HG03342 (cell line): Measurements from ENCODE around the gene SMIM22.
"Not testable (repeated sequence)": the region's sequence is repeated elsewhere in the genome, so short reads cannot be mapped to it uniquely, and the experiment has no call there.

Experiments
- ATAC-seq: cut with Tn5 transposase; IDR thresholded peaks from one replicate; pipeline ENCODE4 v1.9.1; 2021; ENCODE audit warnings: mild to moderate bottlenecking, moderate library complexity; ENCODE audit not compliant: unreplicated experiment

The SMIM22 gene

DNA sequence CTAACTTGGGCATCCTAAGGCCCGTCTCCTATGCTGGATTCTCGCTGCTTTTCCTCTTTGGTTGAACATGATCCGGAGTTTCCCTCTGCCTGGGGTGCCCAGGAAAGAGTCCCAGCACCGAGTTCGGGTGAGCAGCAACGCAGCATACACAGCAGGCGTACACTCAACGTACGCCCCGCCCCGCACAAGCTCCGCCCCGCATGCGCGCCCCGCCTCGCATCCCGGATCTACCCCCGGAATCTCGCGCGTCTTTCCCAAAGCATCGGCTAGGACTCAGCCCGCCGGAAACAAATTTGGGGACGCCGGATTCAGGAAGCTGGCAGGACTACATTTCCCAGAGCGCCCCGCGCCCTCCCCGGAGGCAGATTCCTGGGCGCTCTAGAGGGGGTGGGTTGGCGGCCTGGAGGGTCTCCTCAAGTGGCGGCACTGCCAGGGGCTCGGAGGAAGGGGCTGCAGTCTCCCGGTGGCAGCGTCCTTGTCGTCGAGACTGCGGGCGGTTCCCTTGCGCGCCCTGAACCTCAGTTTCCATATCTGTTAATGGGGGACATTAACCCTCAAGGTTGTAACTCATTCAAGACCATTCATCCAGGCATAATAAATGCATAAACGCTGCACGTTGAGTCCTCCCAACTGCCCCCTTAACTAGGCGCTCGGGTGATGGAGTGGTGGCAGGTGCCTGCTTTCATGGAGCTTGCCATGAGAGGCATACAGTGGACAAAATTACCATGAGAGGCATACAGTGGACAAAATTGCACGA, 26.4 kb upstream of the SMIM22 start:
- peak; percentile 69 for ATAC-seq

DNA sequence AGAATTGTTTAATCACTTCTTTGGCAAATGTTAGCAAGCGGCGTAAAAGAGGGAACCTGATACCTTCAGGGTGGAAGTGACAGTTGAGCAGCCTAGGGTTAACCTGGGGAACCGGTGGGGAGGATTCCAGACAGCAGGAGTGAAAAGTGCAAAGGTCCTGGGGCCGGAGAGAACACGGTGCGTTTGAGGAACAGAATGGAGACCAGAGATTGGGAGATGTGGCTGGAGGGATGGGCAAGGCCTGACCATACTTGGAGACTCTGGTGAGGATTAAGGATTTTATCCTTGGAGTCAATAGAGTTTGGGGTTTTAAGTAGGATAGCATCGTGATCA, 25.9 kb upstream of the SMIM22 start:
- ATAC-seq: no peak

DNA sequence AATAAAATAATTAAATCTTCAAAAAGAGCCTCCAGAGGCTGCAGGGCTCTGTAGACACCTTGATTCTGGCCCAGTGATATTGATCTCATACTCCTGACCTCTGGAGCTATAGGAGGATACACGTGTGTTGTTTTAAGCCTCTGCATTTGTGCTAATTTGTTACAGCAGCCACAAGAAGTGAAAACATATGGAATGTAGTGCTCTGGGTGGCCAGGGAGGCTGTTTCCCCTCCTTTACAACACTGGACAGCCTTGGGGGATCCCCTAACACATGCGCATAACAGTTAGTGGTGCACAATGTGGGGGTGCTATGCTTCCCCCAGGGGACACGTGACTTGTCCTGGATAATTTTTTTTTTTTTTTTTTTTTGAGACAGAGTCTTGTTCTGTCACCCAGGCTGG, 23.5 kb upstream of the SMIM22 start:
- no peak for ATAC-seq

DNA sequence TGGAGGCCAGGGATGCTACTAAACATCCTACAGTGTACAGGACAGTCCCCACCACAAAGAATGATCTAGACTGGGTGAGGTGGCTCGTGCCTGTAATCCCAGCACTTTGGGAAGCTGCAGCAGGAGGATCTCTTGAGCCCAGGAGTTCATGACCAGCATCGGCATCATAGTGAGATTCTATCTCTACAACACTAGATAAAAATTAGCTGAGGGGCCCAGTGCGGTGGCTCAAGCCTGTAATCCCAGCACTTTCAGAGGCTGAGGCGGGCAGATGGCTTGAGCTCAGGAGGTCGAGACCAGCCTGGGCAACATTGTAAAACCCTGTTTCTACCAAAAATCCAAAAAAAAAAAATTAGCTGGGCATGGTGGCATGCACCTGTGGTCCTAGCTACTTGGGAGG, 22.8 kb upstream of the SMIM22 start:
- no peak for ATAC-seq

DNA sequence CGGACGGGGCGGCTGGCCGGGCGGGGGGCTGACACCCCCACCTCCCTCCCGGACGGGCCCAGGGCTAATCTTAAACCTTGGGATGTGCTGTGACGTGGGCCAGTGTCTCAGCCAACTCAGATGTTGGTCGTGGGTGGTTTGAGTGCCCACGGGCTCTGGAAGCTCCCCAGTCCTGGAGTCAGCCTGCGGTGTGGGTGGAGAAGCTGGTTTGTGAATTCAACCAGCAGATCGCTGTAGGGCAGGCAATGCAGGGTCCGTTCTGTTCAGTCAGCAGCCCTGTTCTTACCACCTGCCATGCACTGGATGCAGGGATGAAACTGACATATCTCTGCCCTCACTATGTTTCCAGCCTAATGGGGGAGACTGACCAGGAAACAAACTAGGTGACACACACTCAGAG, 20.2 kb upstream of the SMIM22 start:
- ATAC-seq: no peak

DNA sequence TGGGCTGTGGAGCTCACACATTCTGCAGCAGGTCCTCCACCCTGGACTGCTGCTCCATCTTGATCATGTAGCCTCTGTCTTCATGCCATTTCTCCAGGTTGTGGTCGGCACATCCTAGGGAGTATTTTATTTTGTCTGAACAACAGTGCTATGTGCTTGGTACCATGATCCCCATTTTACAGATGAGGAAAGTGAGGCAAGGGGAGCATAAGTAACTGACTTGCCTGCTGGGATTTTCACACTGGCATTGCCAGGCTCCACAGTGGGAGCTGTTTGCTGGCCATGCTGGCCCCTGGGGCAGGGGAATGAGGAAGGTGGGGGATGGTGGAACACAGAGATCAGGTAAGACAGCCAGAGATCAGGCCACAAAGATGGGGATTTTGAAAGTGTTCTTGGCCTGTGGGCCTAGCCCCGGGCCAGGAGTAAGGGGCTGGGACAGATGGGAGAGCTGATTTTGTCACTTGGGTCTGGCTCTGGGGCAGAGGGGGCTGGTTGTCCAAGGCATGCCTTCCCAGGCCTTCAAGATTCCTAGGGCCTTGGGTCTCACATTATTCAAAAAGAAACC, 18.9 kb upstream of the SMIM22 start:
- no peak for ATAC-seq

DNA sequence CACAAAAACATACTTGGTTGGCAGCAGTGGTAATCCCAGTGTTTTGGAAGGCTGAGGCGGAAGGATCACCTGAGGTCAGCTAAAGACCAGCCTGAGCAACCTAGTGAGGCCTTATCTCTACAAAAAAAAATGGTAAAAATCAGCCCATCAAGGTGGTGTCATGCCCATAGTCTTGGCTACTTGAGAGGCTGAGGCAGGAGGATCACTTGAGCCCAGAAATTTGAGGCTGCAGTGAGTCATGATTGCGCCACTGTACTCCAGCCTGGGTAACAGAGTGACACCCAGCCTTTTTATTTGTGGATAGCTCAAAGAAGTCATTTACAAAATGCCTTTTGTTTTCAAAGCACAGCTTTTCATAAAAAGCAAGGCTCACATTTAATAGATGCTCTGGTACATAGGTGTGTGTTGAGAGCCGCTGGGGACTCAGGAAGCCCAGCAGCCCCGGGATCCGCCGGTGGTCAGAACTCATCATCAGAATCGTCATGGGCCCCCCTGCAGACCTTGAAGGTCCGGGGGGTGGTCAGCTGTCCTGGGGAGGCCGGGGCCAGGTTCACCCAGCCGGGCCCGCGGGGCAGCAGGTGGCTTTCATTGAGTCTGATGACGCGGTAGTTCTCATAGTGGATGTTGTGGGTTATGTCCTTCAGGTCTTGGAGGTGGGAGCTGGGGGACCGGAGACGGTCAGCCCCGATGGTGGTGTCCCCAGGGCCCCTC, 17.7 kb upstream of the SMIM22 start:
- ATAC-seq: no peak

DNA sequence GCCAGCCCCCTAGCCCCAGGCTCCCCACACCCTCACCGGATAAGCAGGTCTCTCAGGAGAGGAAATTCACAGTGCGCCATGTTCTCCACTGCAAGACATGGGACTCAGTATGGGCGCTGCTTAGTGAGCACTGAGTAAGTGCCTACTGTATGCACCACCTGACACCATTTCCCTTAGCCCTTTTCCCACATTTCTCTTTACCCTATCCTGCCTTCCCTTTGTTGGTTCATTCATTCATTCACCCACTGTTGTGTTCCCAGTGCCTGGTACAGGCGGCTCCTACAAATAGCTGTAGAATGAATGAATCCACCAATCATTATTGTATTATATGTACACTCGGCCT, 17.1 kb upstream of the SMIM22 start:
- no peak for ATAC-seq

DNA sequence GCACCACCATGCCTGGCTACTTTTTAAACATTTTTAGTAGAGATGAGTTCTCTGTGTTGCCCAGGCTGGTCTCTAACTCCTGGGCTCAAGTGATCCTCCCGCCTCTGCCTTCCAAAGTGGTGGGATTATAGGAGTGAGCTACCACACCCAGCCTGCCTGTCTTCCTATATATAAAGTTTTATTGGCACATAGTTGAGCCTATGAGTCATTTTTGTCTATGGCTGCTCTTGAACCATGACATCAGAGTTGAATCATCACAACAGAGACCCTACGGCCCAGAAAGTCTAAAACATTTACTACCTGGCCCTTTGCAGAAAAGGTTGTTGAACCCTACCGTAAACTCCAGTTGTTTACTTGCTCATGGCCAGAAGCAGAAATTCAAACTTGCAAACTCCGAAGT, 14.9 kb upstream of the SMIM22 start:
- no peak for ATAC-seq

DNA sequence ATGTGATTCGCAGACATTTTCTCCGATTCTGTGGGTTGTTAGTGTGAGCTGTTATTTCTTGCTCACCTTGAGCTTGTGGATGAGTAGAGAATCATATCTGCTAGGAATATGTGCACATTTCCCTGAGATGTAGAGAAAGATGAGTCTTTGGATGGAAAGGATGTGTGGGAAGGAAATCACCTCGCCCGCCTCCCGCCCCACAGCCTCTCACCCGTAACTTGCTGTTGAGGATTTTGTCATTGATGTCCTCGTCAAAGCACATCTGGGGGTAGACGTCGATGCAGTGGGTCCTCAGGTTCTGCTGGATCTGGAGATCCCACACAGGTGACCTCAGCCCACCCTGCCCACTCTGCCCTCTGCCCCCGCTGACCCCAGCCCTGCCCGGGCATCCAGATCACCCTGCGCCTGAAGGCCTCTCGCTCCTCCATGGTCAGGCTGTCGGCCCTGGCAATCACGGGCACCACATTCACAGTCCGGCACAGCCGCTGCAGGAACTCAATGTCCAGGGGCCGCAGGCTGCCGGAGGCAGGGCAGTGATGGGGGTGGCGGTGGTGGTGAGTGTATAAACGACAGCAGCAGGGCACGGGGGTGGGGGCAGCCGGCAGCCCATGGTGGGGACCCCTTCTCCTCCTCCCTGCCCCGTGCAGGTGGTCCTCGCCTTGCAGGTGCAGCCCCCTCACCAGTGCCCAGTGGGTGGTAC, 11.8 kb upstream of the SMIM22 start:
- no peak for ATAC-seq

DNA sequence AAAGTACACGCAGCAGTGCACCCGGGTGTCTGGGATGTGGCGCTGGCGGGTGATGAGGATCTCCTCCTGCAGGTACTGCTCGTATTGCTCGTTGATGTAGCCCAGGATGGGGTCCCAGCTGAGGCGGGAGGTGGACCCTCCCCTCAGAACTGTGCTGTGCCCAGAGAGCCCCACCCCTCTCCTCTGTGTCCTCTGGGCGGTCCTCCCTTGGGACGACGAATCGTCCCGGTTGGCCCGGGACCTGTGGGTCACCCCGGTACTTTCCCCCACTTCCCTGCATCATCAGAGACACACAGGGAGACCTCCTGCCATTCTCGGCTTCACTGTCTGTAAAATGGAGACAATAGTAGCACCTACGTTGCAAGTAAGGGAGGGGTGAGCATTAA, 11.2 kb upstream of the SMIM22 start:
- ATAC-seq: no peak

DNA sequence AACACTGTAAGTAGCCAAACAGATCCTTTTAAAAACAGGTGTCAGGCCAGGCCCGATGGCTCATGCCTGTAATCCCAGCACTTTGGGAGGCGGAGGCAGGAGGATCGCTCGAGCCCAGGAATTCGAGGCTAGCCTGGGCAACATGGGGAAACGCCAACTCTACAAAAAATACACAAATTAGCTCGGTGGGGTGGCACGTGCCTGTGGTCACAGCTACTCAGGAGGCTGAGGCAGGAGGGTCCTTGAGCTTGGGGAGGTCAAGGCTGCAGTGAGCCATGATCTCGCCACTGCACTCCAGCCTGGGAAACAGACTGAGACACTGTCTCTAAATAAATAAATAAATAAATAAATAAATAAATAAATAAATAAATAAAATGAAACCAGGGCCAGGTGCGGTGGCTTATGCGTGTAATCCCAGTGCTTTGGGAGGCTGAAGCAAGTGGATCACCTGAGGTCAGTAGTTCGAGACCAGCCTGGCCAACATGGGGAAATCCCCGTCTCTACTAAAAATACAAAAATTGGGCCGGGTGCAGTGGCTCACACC, 10.7 kb upstream of the SMIM22 start:
- not testable (repeated sequence) for ATAC-seq

DNA sequence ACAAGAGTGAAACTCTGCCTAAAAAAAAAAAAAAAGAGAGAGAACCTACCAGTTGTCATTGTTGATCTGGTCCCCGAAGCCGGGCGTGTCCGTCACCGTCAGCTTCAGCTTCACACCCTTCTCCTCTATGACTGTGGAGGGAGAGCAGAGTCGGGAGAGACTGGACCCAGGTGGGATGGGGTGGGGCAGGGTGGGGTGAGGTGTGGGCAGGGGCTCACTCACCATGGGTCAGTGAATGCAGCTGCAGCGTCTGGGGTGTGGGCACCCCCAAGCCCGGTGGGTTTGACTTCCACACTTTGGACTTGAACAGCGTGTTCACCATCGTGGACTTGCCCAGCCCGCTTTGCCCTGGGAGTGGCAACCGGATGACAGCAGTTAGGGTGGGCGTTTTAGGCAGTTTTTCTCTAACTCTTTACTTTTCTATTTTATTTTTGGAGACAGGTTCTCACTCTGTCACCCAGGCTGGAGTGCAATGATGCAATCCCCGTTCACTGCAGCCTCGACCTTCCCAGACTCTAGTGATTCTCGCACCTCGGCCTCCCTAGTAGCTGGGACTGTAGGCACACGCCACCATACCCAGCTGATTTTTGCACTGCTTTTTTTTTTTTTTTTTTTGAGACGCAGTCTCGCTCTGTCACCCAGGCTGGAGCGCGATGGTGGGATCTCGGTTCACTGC, 9.3 kb upstream of the SMIM22 start:
- no peak for ATAC-seq

DNA sequence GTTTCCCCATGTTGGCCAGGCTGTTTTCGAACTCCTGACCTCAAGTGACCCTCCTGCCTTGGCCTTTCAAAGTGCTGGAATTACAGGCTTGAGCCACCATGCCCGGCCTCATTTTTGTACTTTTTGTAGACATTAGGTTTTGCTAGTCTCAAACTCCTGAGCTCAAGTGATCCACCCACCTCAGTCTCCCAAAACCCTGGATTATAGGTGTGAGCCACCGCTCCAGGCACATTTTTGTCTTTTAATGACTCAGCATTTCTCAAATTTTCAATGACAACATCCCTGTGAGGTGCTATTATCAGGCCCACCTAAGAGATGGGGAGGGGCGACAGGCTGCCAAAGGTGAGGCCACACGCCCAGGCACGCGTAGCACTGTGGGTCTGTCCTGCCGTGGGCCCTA, 8.1 kb upstream of the SMIM22 start:
- no peak for ATAC-seq

DNA sequence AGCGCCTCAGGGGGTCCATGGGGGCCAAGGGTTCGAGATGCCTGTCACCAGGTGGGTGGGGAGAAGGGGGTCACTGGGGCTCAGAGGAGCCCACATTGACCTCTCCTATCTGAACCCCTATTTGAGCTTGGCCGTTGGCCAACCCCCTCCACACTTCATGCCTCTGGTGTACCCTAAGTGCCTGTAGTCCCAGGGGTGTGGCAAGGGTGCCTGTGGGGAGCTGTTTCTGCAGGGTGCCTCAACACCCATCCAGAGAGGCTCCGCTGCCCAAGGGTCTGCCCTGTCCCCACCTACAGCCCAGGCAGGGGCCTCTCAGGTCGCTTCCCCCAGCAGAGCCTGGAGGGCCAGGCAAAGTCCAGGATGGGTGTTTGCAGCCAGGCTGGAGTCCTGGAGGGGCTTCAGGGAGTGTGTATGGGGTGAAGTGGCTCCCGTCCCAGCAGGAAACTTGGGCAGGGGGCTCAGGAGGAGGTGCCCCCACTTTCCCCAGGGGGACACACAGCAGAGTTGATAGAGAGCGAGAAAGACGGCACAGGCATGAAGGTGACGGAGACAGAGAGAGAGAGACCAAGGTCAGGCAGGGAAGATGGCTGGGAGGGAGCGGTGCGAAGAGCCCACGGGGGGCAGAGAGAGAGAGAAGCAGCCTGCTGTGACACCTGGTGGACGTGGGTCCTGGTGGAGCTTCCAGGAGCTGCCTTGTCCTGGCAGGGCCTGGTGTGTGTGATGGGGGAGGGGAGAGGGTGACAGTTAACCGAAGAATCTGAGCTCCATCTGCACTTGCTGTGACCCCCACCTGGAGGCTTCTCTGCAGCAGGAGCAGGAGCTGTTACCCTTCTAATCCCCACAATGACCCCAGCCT, 7.3 kb upstream of the SMIM22 start, which contains the start of gene SEPTIN12:
TSS of gene SEPTIN12 (minus strand) at position 719 of the 856 bp plus-strand sequence. CDS start at position 19, 700 bp downstream.
- ATAC-seq: no peak

DNA sequence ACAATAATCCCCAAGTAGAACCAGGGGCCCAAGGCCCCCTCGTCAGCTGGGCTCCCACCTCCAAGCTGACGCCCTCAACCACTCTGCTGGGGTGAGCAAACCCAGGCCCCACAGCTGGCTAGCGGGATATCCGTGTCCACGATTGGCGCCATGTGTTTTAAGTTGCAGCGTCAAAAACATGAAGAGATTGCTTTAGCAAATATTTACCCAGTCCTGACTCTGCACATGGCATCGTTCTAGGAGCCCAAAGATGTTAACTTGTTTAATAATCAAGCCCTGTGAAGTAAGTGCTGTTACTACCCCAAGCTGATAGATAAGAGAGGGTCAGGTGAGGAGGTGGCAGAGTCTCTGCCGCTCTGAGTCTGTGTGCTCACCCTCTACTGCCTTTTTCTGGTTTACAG, 6.7 kb upstream of the SMIM22 start:
- no peak for ATAC-seq

DNA sequence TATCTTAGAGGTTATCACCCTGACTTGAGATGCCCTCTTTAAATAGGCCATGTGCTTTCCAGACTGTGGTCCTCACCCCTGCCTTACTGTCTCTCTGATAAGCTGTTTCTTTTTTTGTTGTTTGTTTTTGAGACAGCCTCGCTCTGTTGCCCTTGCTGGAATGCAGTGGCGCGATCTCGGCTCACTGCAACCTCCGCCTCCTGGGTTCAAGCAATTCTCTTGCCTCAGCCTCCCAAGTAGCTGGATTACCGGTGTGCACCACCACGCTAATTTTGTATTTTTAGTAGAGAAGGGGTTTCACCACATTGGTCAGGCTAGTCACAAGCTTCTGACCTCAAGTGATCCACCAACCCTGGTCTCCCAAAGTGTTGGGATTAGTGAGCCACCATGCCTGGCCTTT, 6.3 kb upstream of the SMIM22 start:
- no peak for ATAC-seq

DNA sequence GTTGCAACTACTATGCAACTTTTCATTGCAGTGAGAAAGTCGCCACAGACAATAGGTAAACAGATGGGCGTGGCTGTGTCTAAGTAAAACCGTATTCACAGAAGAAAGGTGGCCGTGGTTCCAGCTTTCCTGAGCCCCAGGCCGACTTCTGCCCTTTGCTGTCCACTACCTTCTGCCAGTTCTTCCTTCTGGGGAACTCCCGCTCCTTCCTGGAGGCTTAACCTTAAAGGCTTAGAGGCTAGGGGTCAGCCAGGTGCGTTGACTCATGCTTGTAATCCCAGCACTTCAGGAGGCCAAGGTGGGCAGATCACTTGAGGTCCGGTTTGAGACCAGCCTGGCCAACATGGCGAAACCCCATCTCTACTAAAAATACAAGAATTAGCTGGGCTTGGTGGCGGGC, 4.9 kb upstream of the SMIM22 start:
- ATAC-seq: no peak

DNA sequence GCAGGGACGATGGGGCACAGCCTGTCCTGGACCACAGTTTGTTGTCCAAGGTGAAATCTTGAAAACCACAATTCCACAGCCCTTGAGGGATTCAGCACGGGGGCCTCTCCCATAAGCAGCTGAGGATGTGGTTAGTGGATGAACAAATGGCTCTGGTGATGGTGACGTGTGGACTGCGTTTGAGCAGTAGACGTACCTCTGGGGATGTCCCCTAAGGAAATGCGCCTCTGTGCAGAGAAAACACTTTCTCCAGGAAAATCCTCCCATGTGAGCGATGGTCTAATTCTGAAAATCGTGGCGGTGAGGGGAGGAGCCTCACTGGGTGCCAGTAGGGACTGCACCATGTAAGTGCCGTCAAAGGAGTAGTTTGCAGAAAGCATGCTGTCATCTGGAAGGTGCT, 4.3 kb upstream of the SMIM22 start:
- ATAC-seq: no peak

DNA sequence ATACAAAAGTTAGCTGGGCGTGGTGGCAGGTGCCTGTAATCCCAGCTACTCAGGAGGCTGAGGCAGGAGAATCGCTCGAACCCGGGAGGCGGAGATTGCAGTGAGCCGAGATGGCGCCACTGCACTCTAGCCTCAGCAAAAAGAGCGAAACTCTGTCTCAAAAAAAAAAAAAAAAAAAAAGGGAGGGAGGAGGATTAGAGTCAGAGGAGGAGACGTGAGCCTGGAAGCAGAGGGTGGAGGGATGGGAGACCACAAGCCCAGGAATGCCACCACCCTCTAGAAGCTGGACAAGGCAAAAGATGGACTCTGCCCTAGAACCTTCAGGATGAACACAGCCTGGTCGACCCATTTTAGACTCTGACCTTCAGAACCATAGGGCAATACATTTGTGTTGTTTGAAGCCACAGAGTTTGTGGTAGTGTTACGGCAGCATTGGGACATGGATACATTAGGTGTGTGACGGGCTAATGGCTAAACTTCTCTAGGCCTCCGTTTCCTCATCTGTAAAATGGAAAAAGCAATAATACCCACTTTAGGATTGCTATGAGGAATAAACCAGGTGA, 2.1 kb upstream of the SMIM22 start:
- no peak for ATAC-seq
